ENCODE data around the gene SCAPER.

The SCAPER gene

DNA sequence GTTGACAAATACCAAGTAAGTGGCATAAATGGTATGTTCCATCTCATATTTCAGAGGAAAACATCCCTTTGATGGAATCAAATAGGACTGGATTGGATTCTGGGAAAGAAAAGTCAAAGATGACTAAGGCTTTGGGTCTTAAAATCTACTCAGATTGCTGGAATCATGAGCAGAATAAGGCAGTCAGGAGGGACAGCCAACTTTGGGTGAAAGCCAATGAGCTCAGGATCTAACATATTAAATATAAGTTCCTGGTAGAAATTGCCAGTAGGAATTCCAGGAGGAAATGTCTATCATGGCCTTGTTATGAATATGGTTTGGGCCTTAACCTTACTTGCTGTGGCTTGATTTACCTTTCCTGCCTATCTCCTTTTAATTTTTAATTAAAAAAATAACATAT is 513.3 kb downstream of the SCAPER start:
- DNase-seq, result no peak

DNA sequence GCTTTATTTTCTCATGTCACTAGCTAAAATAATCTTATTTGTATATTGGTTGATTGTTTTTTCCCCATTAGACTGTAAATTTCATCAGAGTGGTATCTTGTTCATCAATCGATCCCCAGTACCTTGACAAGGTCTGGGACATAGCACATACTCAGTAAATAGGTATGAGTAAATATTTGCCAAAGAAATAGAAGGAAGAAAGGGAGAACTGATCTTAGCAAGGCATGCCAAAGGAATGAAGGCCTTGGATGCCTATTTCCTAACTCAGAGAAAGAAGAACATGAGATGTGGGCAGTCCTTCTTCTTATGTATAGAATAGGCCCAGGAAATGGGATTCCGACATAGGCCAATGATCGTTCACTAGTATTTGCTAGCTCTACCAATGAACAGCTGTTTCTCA is 513.8 kb downstream of the SCAPER start:
- no peak for DNase-seq

DNA sequence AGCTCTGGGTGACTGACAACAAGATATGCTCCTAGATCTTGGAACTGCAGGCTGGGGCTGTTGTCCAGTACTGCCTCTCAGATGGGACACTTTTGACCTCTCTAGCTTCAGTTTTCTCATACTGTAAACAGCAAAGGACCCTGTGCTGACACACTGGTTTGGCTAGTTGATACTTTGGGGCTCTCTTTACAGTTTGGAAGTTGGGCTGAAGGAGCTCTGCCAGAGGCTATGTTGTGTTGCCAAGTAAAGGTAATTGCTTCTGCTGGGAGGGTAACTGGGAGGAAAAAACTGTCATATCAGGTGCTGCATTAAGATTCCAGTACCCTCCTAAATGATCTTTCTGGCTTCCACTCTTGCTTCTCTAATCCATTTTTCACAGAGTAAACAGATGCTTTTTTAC is 514.6 kb downstream of the SCAPER start:
- no peak for DNase-seq

DNA sequence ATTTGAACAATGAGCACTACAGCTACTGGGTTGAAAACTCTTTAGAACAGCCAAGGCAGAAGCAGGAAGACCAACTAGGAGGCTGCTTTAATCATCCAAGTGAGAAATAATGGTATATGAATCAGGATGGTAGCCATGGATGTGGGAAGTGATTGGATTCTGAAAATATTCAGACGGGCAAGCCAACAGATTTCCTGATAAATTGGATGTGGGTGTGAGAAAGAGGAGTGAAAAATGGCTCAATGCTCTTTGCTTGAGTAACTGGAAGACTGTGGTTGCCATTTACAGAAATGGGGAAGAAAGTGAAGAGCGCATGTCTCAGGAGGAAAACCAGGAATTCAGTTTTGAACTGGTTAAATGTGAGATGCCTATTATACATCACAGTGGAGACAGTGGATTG is 518.2 kb downstream of the SCAPER start:
- DNase-seq, result no peak

DNA sequence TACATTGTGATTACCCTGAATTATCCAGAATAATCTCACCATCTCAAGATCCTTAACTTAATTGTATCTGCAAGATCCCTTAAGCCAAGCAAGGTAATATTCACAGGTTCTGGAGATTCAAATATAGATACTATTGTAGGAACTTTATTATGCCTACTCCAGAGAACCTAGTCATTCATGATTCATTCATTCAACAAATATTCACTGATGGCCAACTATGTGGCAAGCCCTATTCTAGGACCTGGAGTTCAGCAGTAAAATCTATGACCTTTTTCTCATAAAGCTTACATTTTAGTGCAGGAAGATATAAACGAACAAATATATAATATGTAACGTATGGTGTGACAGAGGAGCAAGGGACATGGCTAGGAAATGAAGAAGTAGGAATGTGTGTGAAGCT is 519.0 kb downstream of the SCAPER start:
- no peak for DNase-seq

DNA sequence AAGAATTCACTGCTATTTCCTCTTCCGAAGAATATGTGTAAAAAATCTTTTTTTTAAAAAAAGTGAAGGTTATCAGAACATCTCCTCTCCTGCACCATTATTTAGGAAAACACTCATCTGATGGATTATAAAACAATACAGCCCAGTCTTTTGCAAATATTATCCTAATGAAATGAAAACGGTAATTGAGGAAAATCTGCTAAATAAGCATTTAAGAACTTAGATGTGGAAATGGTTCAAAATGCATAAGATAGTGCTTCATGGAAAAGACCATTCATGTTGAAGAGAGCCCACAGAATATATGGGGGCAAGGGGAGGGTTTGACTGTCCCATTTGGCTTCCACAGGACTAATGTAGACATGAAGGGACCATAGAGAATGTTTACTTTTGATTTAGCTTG is 520.7 kb downstream of the SCAPER start:
- DNase-seq, result no peak

DNA sequence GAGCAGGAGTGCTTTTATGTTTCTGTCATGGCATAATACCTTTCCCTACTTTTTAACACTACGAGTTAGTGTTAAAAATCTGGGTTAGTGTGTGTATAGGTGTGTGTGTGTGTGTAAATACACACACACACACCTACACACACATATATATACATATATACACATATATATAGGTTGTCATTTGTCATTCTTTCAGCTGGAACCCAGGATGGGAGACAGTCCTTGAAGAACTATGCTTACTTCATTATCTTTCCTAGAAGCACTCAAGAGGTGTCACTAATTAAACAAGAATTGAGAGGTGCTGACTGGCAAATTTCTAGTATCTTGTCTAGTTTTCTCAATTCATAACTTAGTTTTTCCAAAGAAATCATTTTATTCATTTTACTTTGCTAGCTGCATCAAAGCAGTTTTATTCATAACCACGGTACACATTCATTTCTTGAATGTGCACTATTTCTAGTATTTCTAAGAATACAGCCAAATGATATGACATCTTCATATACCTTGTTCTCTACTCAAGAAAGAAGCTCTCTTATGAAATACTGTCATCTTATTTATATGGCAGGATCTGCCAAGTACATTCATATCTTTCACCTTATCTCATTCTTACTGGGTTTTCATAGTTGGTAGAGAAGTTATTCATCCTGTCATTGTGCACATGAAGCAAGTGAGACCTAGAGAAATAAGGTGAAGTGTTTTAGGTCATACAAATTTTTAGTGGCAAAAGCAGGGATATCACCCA is 522.0 kb downstream of the SCAPER start:
- DNase-seq, result no peak

DNA sequence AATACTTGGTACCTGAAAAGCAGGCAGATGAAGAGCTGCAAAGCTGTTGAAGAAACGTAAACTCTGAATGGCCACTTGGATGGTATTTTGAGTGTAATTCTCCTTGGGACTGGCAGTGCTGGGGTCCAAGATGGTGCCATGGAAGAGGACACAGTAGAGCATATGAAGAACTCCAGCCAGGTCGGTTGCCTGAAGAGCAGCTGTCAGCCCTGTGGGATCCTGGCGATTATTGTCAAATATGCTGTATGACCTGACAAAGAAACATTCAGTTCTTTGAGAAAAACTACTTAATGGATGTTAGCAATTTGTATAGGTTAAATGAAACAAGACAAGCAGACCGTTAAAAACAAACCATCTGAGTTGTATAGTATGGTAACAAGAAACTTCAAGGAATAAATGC is 523.8 kb downstream of the SCAPER start:
- DNase-seq, result no peak

DNA sequence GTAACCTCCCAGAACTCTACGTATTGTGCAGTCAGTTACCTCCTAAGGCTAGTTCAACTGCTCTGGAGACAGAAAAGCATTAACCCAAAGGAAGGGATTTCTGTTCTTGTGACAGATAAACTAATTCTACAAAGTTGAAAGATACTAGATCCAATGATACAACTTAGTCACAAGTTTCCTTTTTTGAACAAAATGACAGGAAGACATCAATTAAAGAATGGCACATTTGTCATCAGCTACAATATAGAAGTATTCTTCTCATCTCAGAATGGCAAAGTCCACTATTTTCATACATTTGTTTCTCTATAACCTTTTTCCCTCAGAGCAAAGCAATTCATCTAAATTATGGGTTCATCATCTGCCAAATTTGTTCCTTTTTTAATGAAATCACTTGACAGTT is 524.9 kb downstream of the SCAPER start:
- DNase-seq, result no peak

DNA sequence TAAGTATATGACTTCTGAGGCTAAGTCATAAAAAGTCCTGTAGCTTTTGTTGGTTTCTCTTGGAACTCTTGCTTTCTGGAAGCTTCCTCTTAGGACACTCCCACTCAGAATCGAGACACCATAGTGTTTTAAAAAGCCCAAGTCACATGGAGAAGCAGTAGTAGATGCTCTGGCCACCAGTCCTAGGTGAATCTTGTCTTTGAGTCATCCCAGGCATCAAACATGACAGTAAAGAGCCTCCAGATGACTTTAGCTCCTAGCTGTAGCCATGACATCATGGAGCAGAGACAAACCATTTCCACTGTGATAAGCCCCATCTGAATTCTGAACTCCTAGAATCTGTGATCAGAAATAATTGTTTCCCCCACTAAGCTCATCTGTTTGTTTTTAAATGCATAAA is 526.4 kb downstream of the SCAPER start:
- no peak for DNase-seq

DNA sequence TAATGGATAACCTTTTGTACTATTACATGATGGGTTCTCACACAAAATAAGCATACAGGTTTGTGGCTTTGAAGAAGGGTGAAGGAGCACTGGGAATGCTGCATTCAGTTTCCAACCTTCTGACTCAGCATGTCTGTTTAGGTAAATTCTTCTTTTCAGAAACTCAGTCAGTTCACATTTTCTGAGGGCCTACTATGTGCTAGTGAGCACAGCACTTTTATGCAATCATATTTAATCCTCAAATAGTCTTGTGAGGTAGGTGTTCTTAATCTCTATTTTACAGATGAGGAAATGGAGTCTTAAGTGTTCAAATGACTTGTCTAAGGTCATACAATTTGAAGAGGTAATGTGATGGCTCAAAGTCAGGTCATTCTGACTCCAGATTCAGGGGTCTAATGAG is 527.4 kb downstream of the SCAPER start:
- no peak for DNase-seq

DNA sequence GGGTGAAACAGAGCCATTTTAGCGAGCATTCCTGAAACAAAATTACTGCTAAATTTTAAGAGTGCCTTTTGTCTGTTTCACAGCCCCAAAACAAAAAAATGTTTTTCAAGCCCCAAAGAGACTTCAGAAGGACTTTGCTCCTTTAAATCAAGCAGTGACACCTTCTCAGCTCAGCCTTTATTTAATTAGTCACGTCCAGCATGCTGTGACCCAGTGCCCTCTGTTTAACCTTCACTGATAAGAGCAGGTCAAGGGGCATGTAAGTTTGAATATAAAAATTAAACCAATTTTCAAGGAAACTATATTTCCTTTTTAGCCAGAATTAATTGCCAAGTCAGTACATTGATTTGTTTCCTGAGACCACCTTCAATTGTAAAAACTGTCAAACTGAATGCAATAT is 527.9 kb downstream of the SCAPER start:
- no peak for DNase-seq

DNA sequence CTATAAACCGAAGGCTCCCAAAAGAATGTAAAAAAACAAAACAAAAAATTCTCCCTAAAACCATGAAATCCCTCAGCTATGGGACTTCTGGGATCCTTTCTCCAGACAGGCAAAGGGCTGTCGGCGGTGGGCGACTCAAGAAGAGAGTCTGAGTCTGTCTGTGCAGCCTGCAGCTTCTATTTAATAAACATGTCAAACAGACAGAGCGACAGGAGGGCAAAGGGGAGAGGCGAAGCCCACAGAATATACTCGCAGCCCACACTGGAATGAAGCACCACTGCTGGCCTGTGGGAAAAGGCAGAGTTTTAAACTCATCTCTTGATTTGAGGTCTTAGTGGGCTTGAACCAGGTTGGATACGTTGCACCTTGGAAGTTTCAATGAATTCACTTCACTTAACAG is 528.3 kb downstream of the SCAPER start:
- no peak for DNase-seq

DNA sequence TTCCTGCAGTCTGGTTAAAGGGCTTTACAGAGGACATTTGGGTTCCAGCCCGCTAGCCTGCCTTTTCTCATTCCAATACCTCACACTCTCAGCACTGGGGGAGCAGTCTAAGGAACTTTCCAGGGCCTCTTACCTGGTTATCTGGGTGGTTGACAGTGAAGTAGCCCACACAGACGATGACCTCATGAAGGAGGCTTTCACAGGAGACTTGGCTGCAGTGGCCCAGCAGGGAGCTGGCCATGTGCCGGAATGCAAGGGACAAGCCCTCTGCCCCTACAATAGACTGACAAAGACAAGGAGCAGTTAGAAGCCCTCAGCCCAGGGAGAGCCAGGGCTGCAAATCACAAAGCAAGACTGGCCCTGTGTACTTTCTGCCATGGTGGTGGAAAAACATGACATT is 529.1 kb downstream of the SCAPER start:
- no peak for DNase-seq

DNA sequence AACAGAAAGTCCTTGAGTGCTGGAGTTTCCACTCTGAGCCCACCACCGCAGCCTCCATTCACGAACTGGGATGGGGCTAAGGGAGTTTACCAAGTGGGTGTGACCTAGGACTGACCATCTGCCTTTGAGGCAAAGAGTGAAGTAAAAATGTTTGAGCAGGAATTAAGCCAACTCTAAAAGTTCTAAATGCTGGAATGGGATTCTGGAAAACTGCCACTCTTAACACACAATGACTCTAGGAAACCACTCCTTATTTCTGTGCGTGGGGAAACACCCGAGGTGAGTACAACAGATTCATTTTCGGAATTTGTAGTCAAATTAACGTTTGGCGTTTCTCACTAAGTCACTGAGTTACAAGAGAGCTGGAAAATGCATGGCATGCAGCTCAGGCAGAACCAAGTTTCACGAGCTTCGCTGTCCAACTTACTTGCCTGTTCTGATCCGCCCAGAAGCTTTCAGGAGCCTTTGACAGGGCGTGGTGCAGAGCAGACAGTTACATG is 537.0 kb downstream of the SCAPER start:
- no peak for DNase-seq

DNA sequence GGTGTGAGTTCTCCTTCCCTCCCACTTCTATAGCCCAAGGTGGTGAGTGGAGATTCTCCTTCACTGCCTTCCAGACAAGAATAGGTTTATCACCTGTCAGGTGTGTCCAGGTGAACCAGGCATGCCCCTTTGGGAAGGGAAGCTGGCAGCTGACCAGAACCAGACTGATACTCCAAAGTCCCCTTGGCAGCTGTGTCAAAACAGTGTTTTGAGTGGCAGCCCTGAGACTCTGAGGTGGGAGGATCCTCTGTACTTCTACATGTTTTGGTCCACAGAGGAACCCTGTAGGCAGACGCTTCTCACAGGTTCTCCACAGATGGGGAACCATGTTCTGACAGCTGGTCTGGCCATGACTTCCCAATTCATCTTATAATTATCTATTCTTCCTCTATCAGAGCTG is 538.4 kb downstream of the SCAPER start:
- no peak for DNase-seq

DNA sequence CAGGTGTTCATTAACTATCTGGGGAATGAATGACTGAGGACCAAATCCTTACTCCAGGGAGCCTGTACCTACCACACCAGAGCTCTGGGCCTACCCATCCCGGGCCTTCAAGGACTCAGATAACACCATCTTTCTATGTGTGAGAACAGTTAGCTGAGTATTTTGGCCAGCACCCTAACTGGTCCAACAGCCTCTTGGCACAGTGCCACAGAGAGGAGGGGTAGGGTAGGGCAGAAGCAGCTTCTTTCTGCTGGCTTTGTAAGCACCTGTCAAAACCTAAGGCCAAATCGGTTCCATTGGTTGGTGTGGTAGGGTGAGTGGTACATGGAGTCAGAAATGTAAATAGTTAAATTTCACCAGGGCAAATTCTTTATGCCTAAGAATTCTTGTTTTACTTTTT is 541.9 kb downstream of the SCAPER start:
- DNase-seq, result no peak

DNA sequence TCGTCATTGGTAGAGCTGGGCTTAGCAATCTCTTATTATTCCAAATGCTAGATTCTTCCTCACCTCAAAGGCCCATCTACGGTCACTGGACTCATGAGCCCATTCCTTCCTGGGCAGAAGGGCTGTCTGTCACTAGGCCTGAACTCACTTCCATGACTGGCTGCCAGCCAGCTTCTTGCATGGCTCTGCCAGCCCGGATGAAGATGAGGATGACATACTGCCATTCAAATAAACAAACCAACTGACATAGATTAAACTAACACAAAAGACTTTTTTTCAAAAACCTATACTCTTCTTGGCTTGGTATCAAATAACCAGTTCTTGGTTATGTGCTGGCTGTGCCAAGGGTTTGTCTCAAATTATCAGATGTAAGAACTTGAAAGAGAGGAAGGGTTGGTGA is 544.7 kb downstream of the SCAPER start:
- DNase-seq, result no peak

DNA sequence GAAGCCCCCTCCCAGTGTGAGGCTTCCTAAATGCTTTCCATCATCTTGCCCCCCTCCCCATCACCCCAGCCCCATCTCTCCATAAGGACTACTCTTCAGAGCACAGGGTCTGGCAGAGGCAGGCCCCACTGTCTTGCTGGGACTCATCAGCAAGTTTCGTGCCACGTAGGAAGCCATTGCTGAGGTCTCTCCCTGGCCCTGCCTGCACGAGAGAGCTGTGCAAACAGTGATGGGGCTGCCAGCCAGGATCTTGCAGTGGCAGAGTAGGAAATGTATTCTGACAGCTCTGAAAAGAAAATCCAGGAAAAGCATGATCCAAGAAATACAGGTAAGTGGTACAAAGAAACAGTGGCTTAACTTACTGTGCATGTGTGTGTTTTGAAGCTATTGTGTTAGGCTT is 546.0 kb downstream of the SCAPER start:
- no peak for DNase-seq

DNA sequence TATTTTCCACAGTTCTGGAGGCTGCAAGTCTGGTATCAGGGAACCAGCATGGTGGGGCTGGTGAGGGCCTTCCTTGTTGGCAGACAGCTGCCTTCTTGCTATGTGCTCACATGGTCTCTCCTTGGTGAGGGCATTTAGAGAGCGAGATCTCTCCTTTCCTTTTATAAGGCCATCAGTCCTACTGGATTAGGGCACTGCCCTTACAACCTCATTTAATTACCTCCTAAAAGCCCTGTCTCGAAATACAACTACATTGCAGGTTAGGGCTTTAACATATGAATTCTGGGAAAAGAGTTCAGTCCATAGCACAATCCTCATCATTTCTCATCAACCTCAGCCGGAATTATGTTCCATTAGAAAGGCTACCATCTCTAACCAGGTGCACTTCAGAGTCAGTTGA is 546.7 kb downstream of the SCAPER start:
- no peak for DNase-seq

DNA sequence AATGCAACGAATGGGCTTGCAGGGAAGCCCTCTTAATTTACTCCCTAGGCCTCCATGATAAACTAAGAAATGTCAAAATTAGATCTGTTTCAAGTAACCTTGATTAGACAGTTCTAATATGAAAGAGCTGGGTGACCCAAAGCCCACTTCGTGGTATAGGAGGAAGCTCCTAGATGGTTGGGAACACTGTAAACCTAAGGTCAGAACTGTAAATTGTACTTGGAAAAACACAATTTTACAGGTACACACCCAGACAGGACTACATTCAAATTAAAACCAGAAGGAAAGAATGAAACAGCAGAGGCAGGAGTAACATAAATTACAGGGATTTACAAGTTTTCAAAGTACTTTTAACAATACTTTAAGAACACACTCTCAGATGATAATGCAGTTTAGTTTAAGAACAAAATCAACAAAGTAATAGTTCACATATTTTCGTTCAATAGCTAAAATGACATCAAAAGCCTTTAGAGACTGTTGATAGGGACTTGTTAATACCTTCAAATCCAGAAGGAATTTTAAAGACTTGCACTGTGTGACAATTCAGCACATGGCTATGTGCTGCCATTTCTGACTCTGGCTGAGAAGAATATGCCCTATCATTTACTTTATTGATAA is 550.2 kb downstream of the SCAPER start:
- DNase-seq, result no peak

DNA sequence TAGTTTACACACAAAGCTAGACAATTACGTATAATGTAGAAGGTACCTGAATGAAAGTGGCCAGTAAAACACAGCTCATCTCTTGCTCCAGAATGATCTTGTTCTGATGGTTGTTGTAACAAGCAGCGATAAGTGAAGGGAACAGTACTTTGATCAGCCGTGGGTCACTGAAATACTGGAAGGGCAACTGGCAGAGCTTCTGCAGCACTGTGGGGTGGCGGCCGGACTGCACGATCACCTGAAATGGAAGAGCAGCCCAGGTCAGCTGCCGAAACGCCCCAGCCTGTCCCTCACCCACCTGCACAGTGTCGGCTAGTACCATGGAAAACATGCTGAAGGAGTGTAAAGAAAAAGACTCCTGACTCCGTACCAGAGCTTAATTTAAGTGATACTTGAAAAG is 551.2 kb downstream of the SCAPER start:
- DNase-seq, result no peak

DNA sequence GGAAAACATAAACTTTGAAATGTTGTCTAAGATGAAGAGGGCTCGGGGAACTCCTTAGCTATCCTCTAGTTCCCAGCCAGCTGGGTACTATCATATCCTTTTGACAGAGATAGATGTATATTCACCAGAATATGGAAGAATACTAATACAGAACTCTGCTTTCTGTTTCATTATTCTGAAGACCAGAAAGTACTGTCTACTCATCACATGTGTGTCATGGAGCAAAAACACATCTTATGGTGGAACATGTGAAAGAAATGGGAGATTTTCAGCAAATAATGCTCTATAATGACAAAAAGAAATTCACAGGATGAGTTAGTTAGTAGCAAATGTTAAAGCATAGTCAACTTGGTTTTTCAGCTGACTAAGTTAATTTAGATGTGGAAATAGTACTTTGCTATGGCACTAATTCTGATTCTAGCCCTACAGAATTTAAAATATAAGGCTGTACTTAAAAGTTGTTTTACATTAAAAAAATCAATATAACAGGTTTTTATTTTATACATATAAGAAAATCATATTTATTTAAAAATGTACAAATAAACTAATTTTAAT is 552.0 kb downstream of the SCAPER start:
- no peak for DNase-seq

DNA sequence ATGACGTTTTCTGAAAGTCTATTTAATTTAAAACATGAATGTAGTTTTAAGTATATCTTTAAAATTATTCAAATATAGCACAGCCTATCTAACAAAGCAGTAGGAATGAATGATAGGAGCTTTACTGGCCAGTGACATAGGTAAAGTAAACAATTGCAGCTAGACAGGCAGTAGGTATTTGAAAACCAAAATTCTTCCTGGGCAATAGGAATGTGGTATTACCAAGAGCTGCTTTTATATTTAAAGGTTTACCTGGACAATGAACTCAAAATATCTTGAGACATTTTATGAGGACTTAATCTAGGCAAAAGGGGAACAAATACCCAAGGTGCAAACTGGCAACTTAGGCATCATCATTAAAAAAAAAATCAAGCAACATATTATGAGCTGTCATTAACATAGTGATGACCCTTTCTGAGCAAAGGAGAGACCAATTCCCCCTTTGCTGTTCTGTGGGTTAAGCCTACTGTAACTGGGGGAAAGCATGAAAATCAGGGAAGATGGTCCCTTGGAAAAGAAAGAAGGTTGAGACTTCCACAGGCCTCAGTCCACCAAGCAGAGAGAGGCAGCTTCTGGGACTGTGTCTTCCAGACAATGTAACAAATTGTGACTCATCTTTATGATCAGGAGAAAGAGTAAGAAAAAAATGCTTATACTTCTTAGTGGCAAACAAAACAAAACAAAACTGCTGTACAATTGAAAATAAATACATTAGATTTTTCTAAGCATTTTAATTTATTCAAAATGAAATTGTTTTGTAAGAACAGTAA is 555.7 kb downstream of the SCAPER start:
- DNase-seq, result no peak

Data from NCI-H2107 (cell line).